Neutrophil (primary cell): ENCODE measurements around the gene C19orf44.

Experiments used
- H3K27ac ChIP-seq: fragments of 200-600 bp; sonication (generic); 2 replicates; pipeline ENCODE4 v1.5.1; 2016; ENCODE audit warnings: mild to moderate bottlenecking, moderate library complexity
- H3K27me3 ChIP-seq: fragments of 200-600 bp; sonication (generic); 2 replicates; pipeline ENCODE4 v1.6.0; 2016; ENCODE audit warnings: mild to moderate bottlenecking
- H3K36me3 ChIP-seq: fragments of 200-600 bp; sonication (generic); 2 replicates; pipeline ENCODE4 v1.5.1; 2017
- H3K4me1 ChIP-seq, 2 experiments: fragments of 200-600 bp in 1 of 2; sonication (generic) in 1 of 2; 1 replicate in 1 of 2; 2 replicates in 1 of 2; pipeline versions ENCODE4 v1.5.1 to v1.6.1; 2013 to 2016; ENCODE audit warnings: low read depth in 1 of 2, low read length in 1 of 2, mild to moderate bottlenecking in 1 of 2, moderate library complexity in 1 of 2; ENCODE audit not compliant: control insufficient read depth in 1 of 2, insufficient read depth in 1 of 2
- H3K4me3 ChIP-seq, 2 experiments: fragments of 200-600 bp in 1 of 2; sonication (generic) in 1 of 2; 1 replicate in 1 of 2; 2 replicates in 1 of 2; pipeline ENCODE4 v1.5.1; 2013 to 2016; ENCODE audit warnings: low read depth in 1 of 2, low read length in 1 of 2, mild to moderate bottlenecking in 1 of 2, moderate library complexity in 1 of 2
- H3K9me3 ChIP-seq: fragments of 200-600 bp; sonication (generic); 2 replicates; pipeline ENCODE4 v1.5.1; 2016
- CTCF ChIP-seq: fragments of 200-600 bp; sonication (generic); IDR thresholded peaks from 2 replicates; pipeline ENCODE4 v1.5.1; 2016; ENCODE audit warnings: antibody characterized with exemption

C19orf44 gene

GRCh38 chr19:16524991-16525734, 29.0 kb downstream of the C19orf44 start:
- no peak for TF ChIP-seq CTCF
- Histone ChIP-seq H3K4me3 (no peak overlapping the region), H3K36me3 (peaks cover 100% of the 10 kb centered on the region)

GRCh38 chr19:16525751-16526481, 29.7 kb downstream of the C19orf44 start:
- Histone ChIP-seq H3K27me3 (no peaks in the 10 kb centered on the region), H3K9me3 (no peaks in the 10 kb centered on the region), H3K36me3 (peaks cover 100% of the 10 kb centered on the region), H3K4me3 (no peak overlapping the region), H3K4me1 (no peaks in the 10 kb centered on the region), H3K27ac (no peak overlapping the region)
- no peak for TF ChIP-seq CTCF

More at GRCh38 chr19:16524991-16525734, 29.0 kb downstream of the C19orf44 start:
- Histone ChIP-seq H3K4me1 (no peaks in the 10 kb centered on the region), H3K9me3 (no peaks in the 10 kb centered on the region), H3K27ac (no peak overlapping the region), H3K27me3 (no peaks in the 10 kb centered on the region)

- TF ChIP-seq CTCF: no peak
- Histone ChIP-seq H3K36me3 (peaks cover 100% of the 10 kb centered on the region), H3K9me3 (no peaks in the 10 kb centered on the region), H3K27ac (no peak overlapping the region), H3K27me3 (no peaks in the 10 kb centered on the region), H3K4me3 (no peak overlapping the region), H3K4me1 (no peaks in the 10 kb centered on the region)
Observed at GRCh38 chr19:16527334-16527935, 31.2 kb downstream of the C19orf44 start.

GRCh38 chr19:16527971-16528521, 31.9 kb downstream of the C19orf44 start:
- H3K36me3 ChIP-seq: peaks cover 100% of the 10 kb centered on the region
- H3K4me1 ChIP-seq: no peaks in the 10 kb centered on the region
- H3K9me3 ChIP-seq: no peaks in the 10 kb centered on the region
- TF ChIP-seq CTCF: no peak
- no peak overlapping the region for H3K27ac ChIP-seq
- H3K27me3 ChIP-seq: no peaks in the 10 kb centered on the region
- H3K4me3 ChIP-seq: no peak overlapping the region

GRCh38 chr19:16529466-16530144, 33.4 kb downstream of the C19orf44 start:
- H3K4me3 ChIP-seq: no peak overlapping the region
- H3K4me1 ChIP-seq: no peaks in the 10 kb centered on the region
- no peak for TF ChIP-seq CTCF
- no peaks in the 10 kb centered on the region for H3K9me3 ChIP-seq
- H3K27ac ChIP-seq: no peak overlapping the region
- H3K36me3 ChIP-seq: peaks cover 100% of the 10 kb centered on the region
- H3K27me3 ChIP-seq: no peaks in the 10 kb centered on the region
